BLaER1 (cell line): Measurements from ENCODE around the gene BAG5.

Experiments
- H3K27ac ChIP-seq: shearing (Covaris generic); formaldehyde crosslinking; 2 replicates; pipeline ENCODE4 v1.8.1; 2022
- H3K27me3 ChIP-seq: shearing (Covaris generic); formaldehyde crosslinking; 2 replicates; pipeline ENCODE4 v1.8.1; 2022
- H3K36me3 ChIP-seq: shearing (Covaris generic); formaldehyde crosslinking; 2 replicates; pipeline ENCODE4 v1.8.1; 2022
- H3K4me1 ChIP-seq: shearing (Covaris generic); formaldehyde crosslinking; 2 replicates; pipeline ENCODE4 v1.8.1; 2022
- H3K4me2 ChIP-seq: shearing (Covaris generic); formaldehyde crosslinking; 2 replicates; pipeline ENCODE4 v1.8.1; 2022
- H3K4me3 ChIP-seq: shearing (Covaris generic); formaldehyde crosslinking; 2 replicates; pipeline ENCODE4 v1.8.1; 2022
- H3K9ac ChIP-seq: shearing (Covaris generic); formaldehyde crosslinking; 2 replicates; pipeline ENCODE4 v1.8.1; 2022
- H3K9me3 ChIP-seq: shearing (Covaris generic); formaldehyde crosslinking; 2 replicates; pipeline ENCODE4 v1.8.1; 2022
- H4K20me1 ChIP-seq: shearing (Covaris generic); formaldehyde crosslinking; 2 replicates; pipeline ENCODE4 v1.8.1; 2022
- Cebpa-rat ChIP-seq: shearing (Covaris generic); IDR thresholded peaks from 2 replicates; pipeline ENCODE4 v1.8.1; 2022

The BAG5 gene

GRCh38 chr14:103568952-103569351, 6.5 kb upstream of the BAG5 start:
- H4K20me1 ChIP-seq: peaks cover 62% of the 10 kb centered on the region
- no peaks in the 10 kb centered on the region for H3K9me3 ChIP-seq
- no peaks in the 10 kb centered on the region for H3K27me3 ChIP-seq
- no peak overlapping the region for H3K4me3 ChIP-seq
- peaks cover 32% of the 10 kb centered on the region for H3K36me3 ChIP-seq
- no peak overlapping the region for H3K4me2 ChIP-seq
- no peak overlapping the region for H3K27ac ChIP-seq
- H3K9ac ChIP-seq: no peak overlapping the region
- TF ChIP-seq Cebpa-rat: no peak
- H3K4me1 ChIP-seq: peaks cover 55% of the 10 kb centered on the region

DNA sequence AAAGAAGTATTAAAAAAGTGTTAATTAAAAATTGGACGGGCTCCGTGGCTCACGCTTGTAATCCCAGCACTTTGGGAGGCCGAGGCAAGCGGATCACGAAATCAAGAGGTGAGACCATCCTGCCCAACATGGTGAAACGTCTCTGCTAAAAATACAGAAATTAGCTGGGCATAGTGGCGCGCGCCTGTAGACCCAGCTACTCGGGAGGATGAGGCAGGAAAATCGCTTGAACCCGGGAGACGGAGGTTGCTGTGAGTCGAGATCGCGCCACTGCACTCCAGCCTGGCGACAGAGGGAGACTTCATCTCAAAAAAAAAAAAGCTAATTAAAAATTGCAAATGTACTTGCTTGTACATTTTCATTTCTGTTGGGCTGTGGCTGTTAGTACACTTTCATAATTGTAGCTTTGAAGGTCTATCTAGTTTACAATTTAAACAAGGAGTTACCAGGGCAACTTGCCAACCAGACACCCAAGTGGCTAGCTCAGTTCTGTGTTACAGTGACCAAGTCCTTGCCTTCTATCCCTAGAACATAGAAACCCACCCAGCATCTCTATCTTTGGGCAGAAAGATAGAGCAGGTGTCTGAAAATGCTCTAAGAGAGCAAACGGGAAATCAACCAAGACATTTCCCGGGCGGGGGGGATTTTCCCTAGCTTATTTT, 1.5 kb upstream of the BAG5 start:
- H3K4me2 ChIP-seq: peak overlapping the region; percentile 77
- H4K20me1 ChIP-seq: peaks cover 79% of the 10 kb centered on the region
- no peak for TF ChIP-seq Cebpa-rat
- H3K4me3 ChIP-seq: peak overlapping the region; percentile 99
- peaks cover 33% of the 10 kb centered on the region for H3K36me3 ChIP-seq
- H3K9ac ChIP-seq: peak overlapping the region; percentile 97
- H3K9me3 ChIP-seq: no peaks in the 10 kb centered on the region
- H3K4me1 ChIP-seq: peaks cover 68% of the 10 kb centered on the region
- H3K27me3 ChIP-seq: no peaks in the 10 kb centered on the region
- H3K27ac ChIP-seq: no peak overlapping the region

GRCh38 chr14:103563226-103563620, 766 bp upstream of the BAG5 start:
- peak overlapping the region; percentile 97 for H3K9ac ChIP-seq

DNA sequence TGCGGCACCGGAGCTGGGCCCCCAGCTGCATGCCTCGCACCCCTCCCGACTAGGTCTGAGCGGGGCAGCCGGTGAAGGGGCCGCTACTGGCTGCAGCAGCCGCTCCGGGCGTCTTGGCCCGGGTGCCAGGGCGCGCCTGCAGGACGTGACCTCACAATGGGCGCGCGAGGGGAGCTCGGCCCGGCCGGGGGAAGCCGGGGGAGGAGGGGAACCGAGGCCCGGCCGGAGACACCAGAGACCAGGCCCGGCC, 353 bp downstream of the BAG5 start:
- no peak for TF ChIP-seq Cebpa-rat
- Histone ChIP-seq H3K9ac (peak overlapping the region; percentile 97), H3K36me3 (peaks cover 49% of the 10 kb centered on the region), H3K27ac (peak overlapping the region; percentile 99), H3K27me3 (no peaks in the 10 kb centered on the region), H4K20me1 (peaks cover 82% of the 10 kb centered on the region), H3K9me3 (no peaks in the 10 kb centered on the region), H3K4me3 (peak overlapping the region; percentile 99), H3K4me1 (peaks cover 71% of the 10 kb centered on the region), H3K4me2 (peak overlapping the region; percentile 97)

More at GRCh38 chr14:103563226-103563620, 766 bp upstream of the BAG5 start:
- peaks cover 72% of the 10 kb centered on the region for H3K4me1 ChIP-seq
- H3K4me3 ChIP-seq: peak overlapping the region; percentile 99
- peaks cover 82% of the 10 kb centered on the region for H4K20me1 ChIP-seq
- peaks cover 40% of the 10 kb centered on the region for H3K36me3 ChIP-seq
- H3K27ac ChIP-seq: peak overlapping the region; percentile 99
- H3K4me2 ChIP-seq: peak overlapping the region; percentile 77
- no peaks in the 10 kb centered on the region for H3K9me3 ChIP-seq
- no peak for TF ChIP-seq Cebpa-rat
- no peaks in the 10 kb centered on the region for H3K27me3 ChIP-seq

DNA sequence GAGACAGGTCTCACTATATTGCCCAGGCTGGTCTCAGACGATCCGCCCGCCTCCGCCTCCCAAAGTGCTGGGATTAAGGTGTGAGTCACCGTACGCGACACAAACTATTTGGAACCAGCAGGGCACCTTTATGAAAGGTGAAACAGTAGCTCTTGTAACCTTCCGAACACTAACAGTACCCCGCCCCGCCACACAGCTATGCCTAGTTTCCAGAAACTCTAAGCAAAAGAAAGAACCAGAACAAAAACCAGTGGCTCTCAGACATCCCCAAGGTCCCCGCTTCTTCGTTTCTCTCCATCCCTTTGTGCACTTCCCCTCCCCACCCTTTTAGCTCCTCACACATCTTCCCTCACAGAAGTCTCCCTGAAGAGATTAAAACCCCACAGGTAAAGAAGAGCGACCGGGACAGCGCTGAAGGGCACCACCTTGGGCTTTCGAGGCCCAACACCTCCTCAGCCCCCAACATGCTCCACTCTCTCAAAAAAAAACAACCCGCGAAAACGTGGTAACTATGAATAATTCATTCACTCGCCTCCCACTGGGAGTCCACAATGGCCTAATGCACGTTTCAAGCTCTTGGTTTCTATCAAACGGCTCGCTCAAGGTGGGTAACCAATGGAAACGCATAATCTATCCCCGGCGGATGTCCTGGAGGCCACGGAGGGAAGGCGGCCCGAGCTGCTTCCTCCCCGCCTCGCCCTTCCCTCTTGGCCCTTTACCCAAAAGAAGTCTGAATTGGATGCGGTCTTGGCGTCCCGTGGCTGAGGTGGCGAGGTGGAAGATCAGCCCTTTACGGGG, 877 bp downstream of the BAG5 start:
- Histone ChIP-seq H4K20me1 (peaks cover 82% of the 10 kb centered on the region), H3K9ac (peak overlapping the region; percentile 97)

DNA sequence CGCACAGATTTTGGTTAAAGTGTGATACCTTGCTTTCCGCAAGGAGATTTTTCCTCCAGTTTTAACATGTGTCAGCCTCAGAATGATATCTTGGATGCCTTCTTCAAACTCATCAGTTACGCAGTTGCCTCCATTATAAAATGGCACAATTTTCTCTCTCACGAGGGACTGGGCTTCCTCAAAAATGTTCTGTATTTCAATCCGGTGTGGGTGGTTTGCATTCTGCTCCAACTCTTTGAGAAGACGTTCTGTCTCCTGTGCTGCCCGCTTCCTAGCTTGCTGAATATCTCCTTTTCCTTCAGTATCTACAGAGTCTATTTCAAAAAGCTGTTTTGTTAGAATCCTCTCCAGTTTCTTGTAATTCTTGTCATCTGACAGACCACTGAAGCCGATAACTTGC, 1.8 kb downstream of the BAG5 start:
- H3K9me3 ChIP-seq: no peaks in the 10 kb centered on the region
- H3K27me3 ChIP-seq: no peaks in the 10 kb centered on the region
- peaks cover 74% of the 10 kb centered on the region for H3K4me1 ChIP-seq
- H3K4me2 ChIP-seq: peak overlapping the region; percentile 97
- peak overlapping the region; percentile 99 for H3K4me3 ChIP-seq
- no peak overlapping the region for H3K27ac ChIP-seq
- peaks cover 85% of the 10 kb centered on the region for H4K20me1 ChIP-seq
- peaks cover 36% of the 10 kb centered on the region for H3K36me3 ChIP-seq
- TF ChIP-seq Cebpa-rat: no peak
- H3K9ac ChIP-seq: peak overlapping the region; percentile 97

More for the DNA sequence above, 877 bp downstream of the BAG5 start:
- Histone ChIP-seq H3K9me3 (no peaks in the 10 kb centered on the region), H3K4me1 (peaks cover 69% of the 10 kb centered on the region), H3K36me3 (peaks cover 44% of the 10 kb centered on the region), H3K4me2 (peak overlapping the region; percentile 97), H3K27me3 (no peaks in the 10 kb centered on the region), H3K27ac (peak overlapping the region; percentile 99), H3K4me3 (peak overlapping the region; percentile 99)
- TF ChIP-seq Cebpa-rat: no peak

DNA sequence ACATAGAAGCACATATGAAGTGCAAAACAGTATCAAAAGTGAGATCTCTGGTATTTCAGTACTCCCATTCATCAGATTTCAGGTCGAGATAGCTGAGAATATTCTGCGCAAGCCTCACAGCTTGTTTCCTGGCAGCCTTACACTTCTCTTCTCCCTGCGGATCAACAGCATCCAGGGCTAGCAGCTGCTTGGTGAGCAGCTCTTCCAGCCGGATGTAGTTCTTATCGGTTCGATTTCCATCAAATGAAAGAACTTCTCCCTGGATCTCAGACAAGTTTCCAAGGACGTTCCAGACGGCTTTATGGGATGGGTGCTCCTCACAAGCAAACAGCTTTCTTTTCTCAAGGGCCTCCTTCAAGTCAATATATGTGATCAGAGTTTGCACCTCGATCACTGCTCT, 2.7 kb downstream of the BAG5 start:
- Histone ChIP-seq H3K36me3 (peaks cover 40% of the 10 kb centered on the region), H3K9ac (no peak overlapping the region), H4K20me1 (peaks cover 90% of the 10 kb centered on the region), H3K4me2 (peak overlapping the region; percentile 63; the same call in 1 of the 2 replicates), H3K4me3 (no peak overlapping the region), H3K27ac (no peak overlapping the region), H3K4me1 (peaks cover 79% of the 10 kb centered on the region), H3K9me3 (no peaks in the 10 kb centered on the region), H3K27me3 (no peaks in the 10 kb centered on the region)
- no peak for TF ChIP-seq Cebpa-rat

DNA sequence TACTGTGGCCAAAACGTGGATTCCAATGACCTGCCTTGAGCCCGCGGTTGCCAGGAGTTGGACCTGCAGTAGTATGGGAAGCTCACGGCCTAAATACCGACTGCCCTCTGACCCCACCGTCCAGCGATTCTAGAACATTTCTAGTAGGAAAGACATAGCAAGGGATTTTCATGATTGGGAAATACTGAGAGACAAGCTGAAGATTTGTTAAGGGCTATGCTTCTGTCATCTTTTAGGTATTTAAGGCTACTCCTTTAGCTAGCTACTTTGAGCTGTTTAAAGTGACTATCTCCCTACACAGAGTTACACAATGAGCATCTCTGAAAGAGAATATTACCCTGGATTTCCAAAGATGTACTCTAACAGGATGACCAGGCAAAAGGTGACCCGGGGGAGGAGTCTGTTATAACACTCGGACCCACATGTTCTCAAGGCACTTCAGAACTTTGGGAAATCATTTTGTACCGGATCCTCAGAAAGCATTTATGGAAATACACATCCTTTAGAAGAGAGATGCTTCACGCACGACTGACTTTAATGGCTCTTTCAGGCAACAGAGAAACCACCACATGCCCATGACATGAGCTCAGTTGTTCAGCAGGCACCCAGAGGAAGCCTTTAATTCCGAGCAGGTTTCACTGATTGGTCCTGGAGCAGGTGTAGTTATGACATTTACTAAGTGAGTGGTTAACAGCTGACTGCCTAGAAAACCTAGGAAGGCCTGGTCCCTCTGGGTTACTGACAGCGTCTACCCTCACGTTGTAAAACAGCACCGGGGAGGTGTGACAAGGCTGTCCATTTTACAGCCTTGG, 4.2 kb downstream of the BAG5 start:
- no peak for TF ChIP-seq Cebpa-rat
- Histone ChIP-seq H3K27ac (no peak overlapping the region; the same call in 1 of the 2 replicates), H3K36me3 (peaks cover 44% of the 10 kb centered on the region), H4K20me1 (peaks cover 77% of the 10 kb centered on the region), H3K9me3 (no peaks in the 10 kb centered on the region), H3K27me3 (no peaks in the 10 kb centered on the region), H3K4me2 (peak overlapping the region; percentile 63), H3K4me3 (no peak overlapping the region), H3K9ac (peak overlapping the region; percentile 48), H3K4me1 (peaks cover 73% of the 10 kb centered on the region)

GRCh38 chr14:103556946-103557758, 5.3 kb downstream of the BAG5 start:
- peaks cover 44% of the 10 kb centered on the region for H3K36me3 ChIP-seq

More at GRCh38 chr14:103556946-103557758, 5.3 kb downstream of the BAG5 start:
- Histone ChIP-seq H3K9ac (no peak overlapping the region; the same call in 1 of the 2 replicates), H4K20me1 (peaks cover 81% of the 10 kb centered on the region), H3K4me1 (peaks cover 84% of the 10 kb centered on the region), H3K27ac (no peak overlapping the region), H3K9me3 (no peaks in the 10 kb centered on the region), H3K4me2 (peak overlapping the region; percentile 63; the same call in 1 of the 2 replicates), H3K27me3 (no peaks in the 10 kb centered on the region), H3K4me3 (no peak overlapping the region)
- no peak for TF ChIP-seq Cebpa-rat
